Neural cell (in vitro differentiated cells): ENCODE results near the gene CCDC149. TPM values are rescaled to one million over a fixed set of nuclear protein-coding genes. Genes with fewer than 3 reads are reported as not detected.

Experiments used
- H2AFZ ChIP-seq: fragments of 200-600, 300-800 bp; sonication (generic), shearing (Covaris generic); 2 replicates; pipeline ENCODE4 v1.6.0; 2014; ENCODE audit warnings: low read depth, mild to moderate bottlenecking, antibody characterized with exemption, low read length, moderate library complexity
- H3F3A ChIP-seq: fragments of 200-600 bp; shearing (Covaris generic); 2 replicates; pipeline ENCODE4 v1.6.1; 2016; ENCODE audit warnings: mild to moderate bottlenecking, moderate library complexity, mixed read lengths, antibody characterized with exemption, low read length; ENCODE audit not compliant: insufficient read depth, poor library complexity, severe bottlenecking
- H3K27ac ChIP-seq: fragments of 200-600, 300-800 bp; sonication (generic), shearing (Covaris generic); 2 replicates; pipeline ENCODE4 v1.5.1; 2014; ENCODE audit warnings: mild to moderate bottlenecking, low read length, moderate library complexity
- H3K27me3 ChIP-seq: fragments of 300-800, 200-600 bp; sonication (generic), shearing (Covaris generic); 2 replicates; pipeline ENCODE4 v1.6.0; 2014; ENCODE audit warnings: mild to moderate bottlenecking, low read depth, low read length, moderate library complexity; ENCODE audit not compliant: insufficient read depth
- H3K36me3 ChIP-seq: fragments of 300-800, 200-600 bp; sonication (generic), shearing (Covaris generic); 2 replicates; pipeline ENCODE4 v1.5.1; 2014; ENCODE audit warnings: mild to moderate bottlenecking, antibody characterized with exemption, low read length, moderate library complexity; ENCODE audit not compliant: insufficient read depth
- H3K4me2 ChIP-seq: fragments of 300-800, 200-600 bp; sonication (generic), shearing (Covaris generic); 2 replicates; pipeline ENCODE4 v1.6.0; 2014; ENCODE audit warnings: mild to moderate bottlenecking, low read length
- H3K4me3 ChIP-seq: fragments of 300-800, 200-600 bp; sonication (generic), shearing (Covaris generic); 2 replicates; pipeline ENCODE4 v1.5.1; 2014; ENCODE audit warnings: mild to moderate bottlenecking, low read length, moderate library complexity
- H3K79me2 ChIP-seq: fragments of 200-600 bp; shearing (Covaris generic); replicated peaks from 2 replicates; pipeline ENCODE4 v1.6.0; 2014; ENCODE audit warnings: mild to moderate bottlenecking, low read length, moderate library complexity; ENCODE audit not compliant: insufficient read depth
- H3K9ac ChIP-seq: fragments of 300-800, 200-600 bp; sonication (generic), shearing (Covaris generic); 2 replicates; pipeline ENCODE4 v1.6.1; 2016; ENCODE audit warnings: mild to moderate bottlenecking, low read length, mixed read lengths
- H3K9me2 ChIP-seq: fragments of 200-600 bp; shearing (Covaris generic); 2 replicates; pipeline ENCODE4 v1.6.1; 2016; ENCODE audit warnings: mild to moderate bottlenecking, low read length, mixed read lengths; ENCODE audit not compliant: insufficient read depth
- H3K9me3 ChIP-seq: fragments of 200-600, 300-800 bp; sonication (generic), shearing (Covaris generic); 2 replicates; pipeline ENCODE4 v1.6.1; 2016; ENCODE audit warnings: mild to moderate bottlenecking, mixed run types, low read length, moderate library complexity, mixed read lengths
- H4K20me1 ChIP-seq: fragments of 200-600 bp; shearing (Covaris generic); 2 replicates; pipeline ENCODE4 v1.6.1; 2016; ENCODE audit warnings: mild to moderate bottlenecking, mixed run types; ENCODE audit not compliant: insufficient read depth
- EP300 ChIP-seq: fragments of 450-650 bp; conservative IDR thresholded peaks from 2 replicates; pipeline ENCODE4 v1.6.1; 2014; ENCODE audit warnings: antibody characterized with exemption, mild to moderate bottlenecking, moderate library complexity; ENCODE audit not compliant: poor library complexity, severe bottlenecking
- EZH2 ChIP-seq: fragments of 200-600, 300-800 bp; shearing (Covaris generic), sonication (generic); IDR thresholded peaks from 2 replicates; pipeline ENCODE4 v1.6.1; 2014; ENCODE audit warnings: antibody characterized with exemption, low read length, borderline replicate concordance, mild to moderate bottlenecking; ENCODE audit not compliant: insufficient read depth, poor library complexity, severe bottlenecking
- MXI1 ChIP-seq: fragments of 450-650 bp; conservative IDR thresholded peaks from 2 replicates; pipeline ENCODE4 v1.6.1; 2014; ENCODE audit warnings: antibody characterized with exemption, mild to moderate bottlenecking; ENCODE audit not compliant: poor library complexity, severe bottlenecking
- POLR2AphosphoS5 ChIP-seq: IDR thresholded peaks from 2 replicates; pipeline ENCODE4 v1.6.1; 2012
- RAD21 ChIP-seq: fragments of 450-650 bp; conservative IDR thresholded peaks from 2 replicates; pipeline ENCODE4 v1.6.1; 2014; ENCODE audit warnings: antibody characterized with exemption, mild to moderate bottlenecking, moderate library complexity
- SMC3 ChIP-seq: fragments of 450-650 bp; conservative IDR thresholded peaks from 2 replicates; pipeline ENCODE4 v1.6.1; 2014; ENCODE audit warnings: antibody characterized with exemption, mild to moderate bottlenecking, moderate library complexity; ENCODE audit not compliant: poor library complexity
- TAF1 ChIP-seq: IDR thresholded peaks from 2 replicates; pipeline ENCODE4 v1.6.1; 2012; ENCODE audit warnings: low read depth
- polyA plus RNA-seq: library from polyadenylated mRNA; depleted of rRNA; stranded (reverse); fragments of >200 nt; gene quantifications from 2 replicates; pipeline ENCODE4 v1.2.3, GENCODE V29; 2014
- TF ChIP-seq, protein P1 (sequence below): IDR thresholded peaks from 2 replicates; pipeline ENCODE4 v1.6.1; 2012; ENCODE audit warnings: borderline replicate concordance
- TF ChIP-seq, protein P2 (sequence below): fragments of 450-650 bp; IDR thresholded peaks from 2 replicates; pipeline ENCODE4 v1.5.1; 2014; ENCODE audit warnings: antibody characterized with exemption, mild to moderate bottlenecking, moderate library complexity; ENCODE audit not compliant: poor library complexity, severe bottlenecking

The CCDC149 gene
- polyA plus RNA-seq, 1 donor from 2014 or later = 6.6 TPM

- H3K9me3 ChIP-seq = no peaks in the 10 kb centered on the region
- no peaks in the 10 kb centered on the region for H3K9me2 ChIP-seq
- no peak overlapping the region for H3K4me2 ChIP-seq
- no peak overlapping the region for H3K9ac ChIP-seq
- H2AFZ ChIP-seq = no peak overlapping the region
- H4K20me1 ChIP-seq = no peaks in the 10 kb centered on the region
- H3K4me3 ChIP-seq = no peak overlapping the region
- H3K36me3 ChIP-seq = no peaks in the 10 kb centered on the region
- TF ChIP-seq, protein P1, sequence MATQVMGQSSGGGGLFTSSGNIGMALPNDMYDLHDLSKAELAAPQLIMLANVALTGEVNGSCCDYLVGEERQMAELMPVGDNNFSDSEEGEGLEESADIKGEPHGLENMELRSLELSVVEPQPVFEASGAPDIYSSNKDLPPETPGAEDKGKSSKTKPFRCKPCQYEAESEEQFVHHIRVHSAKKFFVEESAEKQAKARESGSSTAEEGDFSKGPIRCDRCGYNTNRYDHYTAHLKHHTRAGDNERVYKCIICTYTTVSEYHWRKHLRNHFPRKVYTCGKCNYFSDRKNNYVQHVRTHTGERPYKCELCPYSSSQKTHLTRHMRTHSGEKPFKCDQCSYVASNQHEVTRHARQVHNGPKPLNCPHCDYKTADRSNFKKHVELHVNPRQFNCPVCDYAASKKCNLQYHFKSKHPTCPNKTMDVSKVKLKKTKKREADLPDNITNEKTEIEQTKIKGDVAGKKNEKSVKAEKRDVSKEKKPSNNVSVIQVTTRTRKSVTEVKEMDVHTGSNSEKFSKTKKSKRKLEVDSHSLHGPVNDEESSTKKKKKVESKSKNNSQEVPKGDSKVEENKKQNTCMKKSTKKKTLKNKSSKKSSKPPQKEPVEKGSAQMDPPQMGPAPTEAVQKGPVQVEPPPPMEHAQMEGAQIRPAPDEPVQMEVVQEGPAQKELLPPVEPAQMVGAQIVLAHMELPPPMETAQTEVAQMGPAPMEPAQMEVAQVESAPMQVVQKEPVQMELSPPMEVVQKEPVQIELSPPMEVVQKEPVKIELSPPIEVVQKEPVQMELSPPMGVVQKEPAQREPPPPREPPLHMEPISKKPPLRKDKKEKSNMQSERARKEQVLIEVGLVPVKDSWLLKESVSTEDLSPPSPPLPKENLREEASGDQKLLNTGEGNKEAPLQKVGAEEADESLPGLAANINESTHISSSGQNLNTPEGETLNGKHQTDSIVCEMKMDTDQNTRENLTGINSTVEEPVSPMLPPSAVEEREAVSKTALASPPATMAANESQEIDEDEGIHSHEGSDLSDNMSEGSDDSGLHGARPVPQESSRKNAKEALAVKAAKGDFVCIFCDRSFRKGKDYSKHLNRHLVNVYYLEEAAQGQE = no peak
- TF ChIP-seq EZH2 (no peak), SMC3 (no peak), POLR2AphosphoS5 (no peak), MXI1 (no peak), TAF1 (no peak), EP300 (no peak), RAD21 (no peak)
- TF ChIP-seq, protein P2, sequence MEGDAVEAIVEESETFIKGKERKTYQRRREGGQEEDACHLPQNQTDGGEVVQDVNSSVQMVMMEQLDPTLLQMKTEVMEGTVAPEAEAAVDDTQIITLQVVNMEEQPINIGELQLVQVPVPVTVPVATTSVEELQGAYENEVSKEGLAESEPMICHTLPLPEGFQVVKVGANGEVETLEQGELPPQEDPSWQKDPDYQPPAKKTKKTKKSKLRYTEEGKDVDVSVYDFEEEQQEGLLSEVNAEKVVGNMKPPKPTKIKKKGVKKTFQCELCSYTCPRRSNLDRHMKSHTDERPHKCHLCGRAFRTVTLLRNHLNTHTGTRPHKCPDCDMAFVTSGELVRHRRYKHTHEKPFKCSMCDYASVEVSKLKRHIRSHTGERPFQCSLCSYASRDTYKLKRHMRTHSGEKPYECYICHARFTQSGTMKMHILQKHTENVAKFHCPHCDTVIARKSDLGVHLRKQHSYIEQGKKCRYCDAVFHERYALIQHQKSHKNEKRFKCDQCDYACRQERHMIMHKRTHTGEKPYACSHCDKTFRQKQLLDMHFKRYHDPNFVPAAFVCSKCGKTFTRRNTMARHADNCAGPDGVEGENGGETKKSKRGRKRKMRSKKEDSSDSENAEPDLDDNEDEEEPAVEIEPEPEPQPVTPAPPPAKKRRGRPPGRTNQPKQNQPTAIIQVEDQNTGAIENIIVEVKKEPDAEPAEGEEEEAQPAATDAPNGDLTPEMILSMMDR = no peak
- H3K27ac ChIP-seq = no peak overlapping the region
- H3K79me2 ChIP-seq = no peaks in the 10 kb centered on the region
- H3K27me3 ChIP-seq = peaks cover 7% of the 10 kb centered on the region
- no peaks in the 10 kb centered on the region for H3F3A ChIP-seq
Measured at GRCh38 chr4:24795666-24796381, 117.0 kb downstream of the CCDC149 start.

GRCh38 chr4:24794916-24795665 is 117.8 kb downstream of the CCDC149 start, which contains the start of gene SOD3:
Gene SOD3 (plus strand): TSS chr4:24795573. CDS start chr4:24799522, 3,949 bp downstream.
- Histone ChIP-seq H3K9me2 (no peaks in the 10 kb centered on the region), H3F3A (no peaks in the 10 kb centered on the region), H2AFZ (no peak within 1 kb of the TSS), H3K9me3 (no peaks in the 10 kb centered on the region), H3K9ac (no peak within 1 kb of the TSS), H3K4me3 (no peak within 1 kb of the TSS), H3K27me3 (no peaks in the 10 kb centered on the region), H3K36me3 (no peaks in the 10 kb centered on the region), H3K79me2 (no peaks in the 10 kb centered on the region), H3K4me2 (no peak within 1 kb of the TSS), H3K27ac (no peak within 1 kb of the TSS), H4K20me1 (no peaks in the 10 kb centered on the region)
- TF ChIP-seq SMC3 = no peak
- TF ChIP-seq MXI1 = no peak
- TF ChIP-seq RAD21 = no peak
- TF ChIP-seq POLR2AphosphoS5 = no peak
